GM12873 (cell line): ENCODE measurements around the gene CACNA1A.

Source experiments
- TF ChIP-seq, protein P1 (sequence below): IDR thresholded peaks from 2 replicates; pipeline ENCODE4 v1.5.1; 2012; ENCODE audit warnings: low read depth, mild to moderate bottlenecking, moderate library complexity, low read length, control low read depth; ENCODE audit not compliant: insufficient read depth; ENCODE audit errors: missing control alignments

CACNA1A gene

GRCh38 chr19:13362668-13363067, 143.6 kb downstream of the CACNA1A start:
- TF ChIP-seq, protein P1, sequence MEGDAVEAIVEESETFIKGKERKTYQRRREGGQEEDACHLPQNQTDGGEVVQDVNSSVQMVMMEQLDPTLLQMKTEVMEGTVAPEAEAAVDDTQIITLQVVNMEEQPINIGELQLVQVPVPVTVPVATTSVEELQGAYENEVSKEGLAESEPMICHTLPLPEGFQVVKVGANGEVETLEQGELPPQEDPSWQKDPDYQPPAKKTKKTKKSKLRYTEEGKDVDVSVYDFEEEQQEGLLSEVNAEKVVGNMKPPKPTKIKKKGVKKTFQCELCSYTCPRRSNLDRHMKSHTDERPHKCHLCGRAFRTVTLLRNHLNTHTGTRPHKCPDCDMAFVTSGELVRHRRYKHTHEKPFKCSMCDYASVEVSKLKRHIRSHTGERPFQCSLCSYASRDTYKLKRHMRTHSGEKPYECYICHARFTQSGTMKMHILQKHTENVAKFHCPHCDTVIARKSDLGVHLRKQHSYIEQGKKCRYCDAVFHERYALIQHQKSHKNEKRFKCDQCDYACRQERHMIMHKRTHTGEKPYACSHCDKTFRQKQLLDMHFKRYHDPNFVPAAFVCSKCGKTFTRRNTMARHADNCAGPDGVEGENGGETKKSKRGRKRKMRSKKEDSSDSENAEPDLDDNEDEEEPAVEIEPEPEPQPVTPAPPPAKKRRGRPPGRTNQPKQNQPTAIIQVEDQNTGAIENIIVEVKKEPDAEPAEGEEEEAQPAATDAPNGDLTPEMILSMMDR, result no peak

DNA sequence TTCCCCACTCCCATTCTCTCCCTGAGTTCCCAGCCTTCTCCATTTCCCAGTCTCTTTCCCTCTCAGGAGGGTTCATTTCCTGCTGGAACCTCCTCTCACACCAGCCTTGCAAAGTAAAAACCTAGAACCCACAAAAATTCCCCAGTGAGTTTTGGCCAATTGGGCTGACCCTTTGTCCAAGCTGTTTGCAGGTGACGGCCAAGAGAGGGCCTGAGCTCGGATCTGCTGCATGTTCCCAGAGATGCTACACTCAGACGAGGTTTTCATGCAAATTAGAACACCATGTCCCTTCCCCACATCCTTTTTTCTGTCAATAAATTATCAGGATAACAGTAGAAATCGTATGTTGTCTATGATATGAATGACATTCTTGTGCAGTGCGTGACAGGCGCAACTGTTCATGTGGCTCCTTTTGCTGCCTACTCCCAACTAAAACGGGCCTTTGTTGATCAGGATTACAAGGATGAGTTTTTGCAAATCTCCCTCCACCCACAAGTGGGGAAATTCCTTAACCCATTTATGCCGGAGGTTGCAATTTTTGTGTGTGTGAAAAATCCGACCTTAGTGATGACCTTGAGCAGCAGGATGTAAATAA, 149.5 kb downstream of the CACNA1A start:
- TF ChIP-seq, protein P1, result no peak

GRCh38 chr19:13356185-13356584, 150.1 kb downstream of the CACNA1A start:
- TF ChIP-seq, protein P1, result no peak

DNA sequence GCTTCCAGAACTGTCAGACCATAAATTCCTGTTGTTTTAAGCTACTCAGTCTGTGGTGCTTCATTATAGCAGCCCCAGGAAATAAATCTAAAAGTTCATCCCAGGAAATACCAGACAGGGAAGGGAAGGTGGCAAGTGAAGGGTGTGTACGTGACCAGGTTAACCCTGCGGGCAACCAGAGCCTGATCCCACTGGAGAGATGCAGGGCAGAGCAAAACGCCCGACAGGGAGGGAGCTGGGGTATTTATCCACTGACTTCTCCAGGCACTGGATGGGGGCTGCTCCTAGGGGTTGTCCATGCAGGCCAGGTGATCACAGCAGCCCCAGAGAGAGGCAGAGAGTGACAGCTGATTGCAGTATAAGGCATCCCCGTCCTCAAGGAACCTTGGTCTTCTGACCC, 150.9 kb downstream of the CACNA1A start:
- TF ChIP-seq, protein P1, result no peak

GRCh38 chr19:13353625-13354024, 152.7 kb downstream of the CACNA1A start:
- TF ChIP-seq, protein P1, result no peak

DNA sequence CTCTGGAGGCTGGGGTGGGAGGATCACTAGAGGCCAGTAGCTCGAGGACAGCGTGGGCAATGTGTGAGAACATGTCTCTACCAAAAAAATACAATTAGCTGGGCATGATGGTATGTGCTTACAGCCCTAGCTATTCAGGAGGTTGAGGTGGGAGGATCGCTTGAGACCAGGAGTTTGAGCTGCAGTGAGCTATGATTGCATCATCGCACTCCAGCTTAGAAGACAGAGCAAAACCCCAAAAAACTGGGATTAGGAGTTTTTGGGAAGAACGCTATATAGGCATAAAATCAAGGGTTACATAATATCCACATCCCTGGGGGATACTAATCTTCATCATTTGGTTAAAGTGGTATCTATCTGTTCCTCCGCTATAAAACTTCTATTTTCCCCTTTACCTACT, 155.5 kb downstream of the CACNA1A start:
- TF ChIP-seq, protein P1, result no peak

DNA sequence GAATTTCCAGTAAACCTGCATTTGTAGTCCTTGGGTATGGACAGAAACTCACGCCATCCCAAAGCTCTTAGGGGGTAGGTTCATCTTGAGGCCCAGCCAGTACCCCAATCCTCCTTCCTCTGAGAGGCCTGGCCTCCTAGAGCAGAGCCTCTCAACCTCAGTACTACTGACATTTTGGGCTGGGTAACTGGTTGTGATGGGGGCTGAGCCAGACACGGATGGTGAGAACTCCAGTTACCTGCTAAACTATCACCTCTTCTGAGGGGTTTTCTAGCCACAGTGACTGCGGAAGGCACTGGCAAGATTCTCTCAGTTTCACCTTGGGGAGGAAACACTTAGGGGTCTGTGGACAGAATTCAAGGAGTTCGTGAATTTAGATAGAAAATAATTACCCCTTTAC, 156.2 kb downstream of the CACNA1A start:
- TF ChIP-seq, protein P1, result no peak
